ENCODE data around the gene CCDC137. TPM values are rescaled to one million over a fixed set of nuclear protein-coding genes. Genes with fewer than 3 reads are reported as not detected.

The CCDC137 gene
- total RNA-seq, 1 experiment from 2014 or later, result 37.8 TPM

GRCh38 chr17:81630274-81630673 lies 36.3 kb upstream of the CCDC137 start:
- H3K4me1 Mint-ChIP-seq (ENCODE audit: low read depth, unreplicated experiment), result no peaks in the 10 kb centered on the region
- no peak overlapping the region for H3K27ac Mint-ChIP-seq (ENCODE audit: unreplicated experiment)
- H3K4me3 Mint-ChIP-seq (ENCODE audit: low read depth, unreplicated experiment), result no peak overlapping the region
- BruUV-seq (replicated peaks), result no TSS peak
- H3K9me3 Mint-ChIP-seq (ENCODE audit: low read depth, unreplicated experiment), result no peaks in the 10 kb centered on the region
- no peak for DNase-seq
- no peak for TF ChIP-seq CTCF (IDR thresholded peaks at IDR 0.05; ENCODE audit: unreplicated experiment)
- peaks cover 64% of the 10 kb centered on the region for H3K36me3 Mint-ChIP-seq (ENCODE audit: insufficient read depth, unreplicated experiment)
- no peaks in the 10 kb centered on the region for H3K27me3 Mint-ChIP-seq (ENCODE audit: unreplicated experiment)
- CTCF ChIA-PET, result interaction anchor here (0.5 kb wide), 1 partner anchor 8 kb away, joined by 5 read pairs; no protein-coding TSS in a partner anchor
- intact Hi-C loops (cut with micrococcal nuclease; ENCODE audit: unreplicated experiment), result no loop called here

GRCh38 chr17:81631482-81631881 lies 35.1 kb upstream of the CCDC137 start:
- H3K36me3 Mint-ChIP-seq (ENCODE audit: insufficient read depth, unreplicated experiment), result peaks cover 64% of the 10 kb centered on the region
- CTCF ChIA-PET, result interaction anchor here (0.6 to 0.8 kb wide), 2 partner anchors 29 to 65 kb away, joined by 3 to 4 read pairs; no protein-coding TSS in a partner anchor

GRCh38 chr17:81635431-81635830 lies 31.1 kb upstream of the CCDC137 start:
- H3K4me1 Mint-ChIP-seq (ENCODE audit: low read depth, unreplicated experiment), result no peaks in the 10 kb centered on the region
- H3K9me3 Mint-ChIP-seq (ENCODE audit: low read depth, unreplicated experiment), result no peaks in the 10 kb centered on the region
- TSS peak; percentile 54 for BruUV-seq (replicated peaks)
- peak; percentile 57 for DNase-seq
- no peaks in the 10 kb centered on the region for H3K27me3 Mint-ChIP-seq (ENCODE audit: unreplicated experiment)
- peak overlapping the region; percentile 83 for H3K4me3 Mint-ChIP-seq (ENCODE audit: low read depth, unreplicated experiment)
- intact Hi-C loops (cut with micrococcal nuclease; ENCODE audit: unreplicated experiment), result no loop called here
- peaks cover 31% of the 10 kb centered on the region for H3K36me3 Mint-ChIP-seq (ENCODE audit: insufficient read depth, unreplicated experiment)
- peak overlapping the region; percentile 88 for H3K27ac Mint-ChIP-seq (ENCODE audit: unreplicated experiment)
- CTCF ChIA-PET, result no interaction called here
- TF ChIP-seq CTCF (IDR thresholded peaks at IDR 0.05; ENCODE audit: unreplicated experiment), result no peak

More at GRCh38 chr17:81631482-81631881, 35.1 kb upstream of the CCDC137 start:
- Mint-ChIP-seq H3K27ac (ENCODE audit: unreplicated experiment) (no peak overlapping the region), H3K27me3 (ENCODE audit: unreplicated experiment) (no peaks in the 10 kb centered on the region), H3K4me3 (ENCODE audit: low read depth, unreplicated experiment) (no peak overlapping the region), H3K4me1 (ENCODE audit: low read depth, unreplicated experiment) (no peaks in the 10 kb centered on the region), H3K9me3 (ENCODE audit: low read depth, unreplicated experiment) (no peaks in the 10 kb centered on the region)
- no peak for DNase-seq
- intact Hi-C loops (cut with micrococcal nuclease; ENCODE audit: unreplicated experiment), result no loop called here
- BruUV-seq (replicated peaks), result no TSS peak
- TF ChIP-seq CTCF (IDR thresholded peaks at IDR 0.05; ENCODE audit: unreplicated experiment), result no peak

GRCh38 chr17:81635973-81636504 lies 30.5 kb upstream of the CCDC137 start:
- peaks cover 29% of the 10 kb centered on the region for H3K36me3 Mint-ChIP-seq (ENCODE audit: insufficient read depth, unreplicated experiment)
- no peaks in the 10 kb centered on the region for H3K9me3 Mint-ChIP-seq (ENCODE audit: low read depth, unreplicated experiment)
- H3K27me3 Mint-ChIP-seq (ENCODE audit: unreplicated experiment), result no peaks in the 10 kb centered on the region
- no peaks in the 10 kb centered on the region for H3K4me1 Mint-ChIP-seq (ENCODE audit: low read depth, unreplicated experiment)
- H3K27ac Mint-ChIP-seq (ENCODE audit: unreplicated experiment), result peak overlapping the region; percentile 88
- CTCF ChIA-PET, result no interaction called here
- peak; percentile 33 for DNase-seq
- no TSS peak for BruUV-seq (replicated peaks)
- peak overlapping the region; percentile 83 for H3K4me3 Mint-ChIP-seq (ENCODE audit: low read depth, unreplicated experiment)
- intact Hi-C loops (cut with micrococcal nuclease; ENCODE audit: unreplicated experiment), result loop anchor here (2.0 kb wide), 1 partner anchor 29 kb away; no protein-coding TSS in a partner anchor
- TF ChIP-seq CTCF (IDR thresholded peaks at IDR 0.05; ENCODE audit: unreplicated experiment), result no peak

Data from Calu3 (cell line).